ENCODE results near the gene HTATIP2.
"Not testable (repeated sequence)": the region's sequence is repeated elsewhere in the genome, so short reads cannot be mapped to it uniquely, and the experiment has no call there.

The HTATIP2 gene

DNA sequence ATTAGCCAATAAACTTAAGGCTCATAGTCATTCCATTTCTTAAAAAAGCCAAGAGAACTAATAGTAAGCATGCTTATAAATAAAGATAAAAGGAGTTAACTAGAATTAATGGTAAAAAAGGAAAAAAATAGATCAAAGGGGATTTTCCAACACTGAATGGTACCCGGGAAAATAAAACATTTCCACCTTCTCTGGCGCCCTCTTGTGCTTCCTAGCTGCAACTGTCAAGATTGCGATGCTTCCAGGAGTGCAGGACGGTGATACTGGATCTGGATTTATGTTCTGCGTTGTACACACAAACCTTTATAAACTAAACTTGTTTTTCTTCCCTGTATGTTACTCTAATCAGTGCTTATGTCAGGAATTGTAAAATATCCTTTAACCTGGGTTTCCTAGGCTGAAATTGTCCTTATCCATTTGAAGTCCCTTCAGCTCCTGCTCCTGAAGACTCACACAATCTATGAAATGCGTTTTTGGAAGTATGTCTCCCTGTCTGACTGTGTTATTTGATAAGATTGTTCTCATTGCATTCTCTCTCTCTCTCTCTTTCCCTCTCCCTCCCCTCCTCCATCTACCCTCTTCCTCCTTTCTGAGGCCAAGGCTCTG is 9.6 kb upstream of the HTATIP2 start:
- no peaks in the 10 kb centered on the region for H3K9me3 ChIP-seq (ENCODE audit: control insufficient read depth in 5 of 5, low read length in 5 of 5)
- peaks cover 0 to 2% (median 0%) of the 10 kb centered on the region in 5 donors for H3K27me3 ChIP-seq (ENCODE audit: control insufficient read depth in 5 of 5, insufficient read depth in 4 of 5, low read length in 5 of 5)
- no peaks in the 10 kb centered on the region for H3K36me3 ChIP-seq (ENCODE audit: control insufficient read depth in 5 of 5, insufficient read depth in 5 of 5, low read length in 5 of 5)
- no peak overlapping the region for H3K9ac ChIP-seq (ENCODE audit: low read length in 5 of 5)
- peaks cover 0 to 3% (median 0%) of the 10 kb centered on the region in 5 donors for H3K4me1 ChIP-seq (ENCODE audit: control insufficient read depth in 5 of 5, insufficient read depth in 5 of 5, low read length in 5 of 5)
- H3K4me3 ChIP-seq (ENCODE audit: low read depth in 1 of 5, low read length in 5 of 5), result no peak overlapping the region
- no peak overlapping the region for H3K27ac ChIP-seq (ENCODE audit: low read depth, low read length)

DNA sequence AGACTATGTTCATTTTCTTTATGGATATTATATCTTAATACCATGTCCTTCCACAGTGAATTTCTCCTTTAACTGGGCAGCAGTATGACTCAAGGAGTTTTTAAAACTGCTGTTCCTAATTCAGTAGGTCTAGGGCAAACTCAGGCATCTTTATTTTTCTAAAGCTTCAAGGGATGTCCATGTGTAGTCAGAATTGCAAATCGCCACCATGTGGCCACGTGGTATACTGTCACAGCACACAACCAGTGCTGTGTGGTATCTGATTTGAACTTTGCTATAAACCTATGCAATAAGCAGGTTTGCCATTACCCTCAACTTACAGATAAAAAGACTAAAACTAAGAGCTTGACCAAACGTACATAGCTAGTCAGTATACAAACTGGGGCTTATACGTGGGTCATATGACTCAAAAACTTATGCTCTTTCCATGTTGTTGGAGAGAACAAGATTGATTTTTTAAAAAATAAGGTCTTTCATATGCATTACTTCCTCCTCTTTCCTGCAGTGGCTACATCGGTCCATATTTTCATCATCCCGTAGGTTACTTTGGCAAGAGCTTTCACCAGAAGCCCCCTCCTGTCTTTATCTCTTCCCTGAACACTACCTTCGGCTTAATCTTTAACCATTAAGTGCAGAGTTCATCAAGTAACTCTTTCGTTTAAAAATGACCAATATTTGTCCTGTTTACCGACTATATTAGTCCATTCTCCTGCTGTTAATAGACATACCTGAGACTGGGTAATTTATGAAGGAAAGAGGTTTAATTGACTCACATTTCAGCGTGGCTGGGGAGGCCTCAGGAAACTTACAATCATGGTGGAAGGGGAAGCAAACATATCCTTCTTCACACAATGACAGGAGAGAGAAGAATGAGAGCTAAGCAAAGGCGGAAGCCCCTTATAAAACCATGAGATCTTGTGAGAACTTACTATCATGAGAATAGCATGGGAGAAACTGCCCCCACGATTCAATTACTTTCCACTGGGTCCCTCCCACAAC is 8.0 kb upstream of the HTATIP2 start:
- Histone ChIP-seq H3K4me3 (ENCODE audit: low read depth in 1 of 5, low read length in 5 of 5) (no peak overlapping the region), H3K36me3 (ENCODE audit: control insufficient read depth in 5 of 5, insufficient read depth in 5 of 5, low read length in 5 of 5) (no peaks in the 10 kb centered on the region), H3K27ac (ENCODE audit: low read depth, low read length) (no peak overlapping the region), H3K9me3 (ENCODE audit: control insufficient read depth in 5 of 5, low read length in 5 of 5) (no peaks in the 10 kb centered on the region), H3K27me3 (ENCODE audit: control insufficient read depth in 5 of 5, insufficient read depth in 4 of 5, low read length in 5 of 5) (peaks cover 0 to 2% (median 0%) of the 10 kb centered on the region in 5 donors), H3K4me1 (ENCODE audit: control insufficient read depth in 5 of 5, insufficient read depth in 5 of 5, low read length in 5 of 5) (peaks cover 0 to 3% (median 0%) of the 10 kb centered on the region in 5 donors), H3K9ac (ENCODE audit: low read length in 5 of 5) (no peak overlapping the region)

DNA sequence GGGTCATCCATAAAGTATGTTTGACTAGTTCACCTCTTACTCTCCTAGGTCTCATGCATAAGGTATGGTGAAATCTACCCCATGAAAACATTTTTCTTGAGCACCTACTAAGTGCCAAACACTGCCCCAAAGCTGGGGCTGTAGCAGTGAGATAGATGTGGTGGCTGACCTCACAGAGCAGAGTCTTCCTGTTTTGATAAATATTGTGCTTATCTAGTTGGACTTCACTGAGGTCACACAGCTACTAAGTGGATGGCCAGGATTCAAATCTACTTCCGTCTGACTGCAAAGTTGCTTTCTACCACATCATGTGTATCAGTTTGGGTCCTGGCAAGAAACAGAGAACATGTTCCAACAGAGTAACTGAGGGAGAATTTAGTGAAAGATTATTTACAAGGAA is 6.4 kb upstream of the HTATIP2 start:
- Histone ChIP-seq H3K4me3 (ENCODE audit: low read depth in 1 of 5, low read length in 5 of 5) (no peak overlapping the region), H3K27me3 (ENCODE audit: control insufficient read depth in 5 of 5, insufficient read depth in 4 of 5, low read length in 5 of 5) (peaks cover 0 to 2% (median 0%) of the 10 kb centered on the region in 5 donors), H3K4me1 (ENCODE audit: control insufficient read depth in 5 of 5, insufficient read depth in 5 of 5, low read length in 5 of 5) (peaks cover 0 to 3% (median 0%) of the 10 kb centered on the region in 5 donors), H3K27ac (ENCODE audit: low read depth, low read length) (no peak overlapping the region), H3K9me3 (ENCODE audit: control insufficient read depth in 5 of 5, low read length in 5 of 5) (no peaks in the 10 kb centered on the region), H3K36me3 (ENCODE audit: control insufficient read depth in 5 of 5, insufficient read depth in 5 of 5, low read length in 5 of 5) (no peaks in the 10 kb centered on the region), H3K9ac (ENCODE audit: low read length in 5 of 5) (no peak overlapping the region)

DNA sequence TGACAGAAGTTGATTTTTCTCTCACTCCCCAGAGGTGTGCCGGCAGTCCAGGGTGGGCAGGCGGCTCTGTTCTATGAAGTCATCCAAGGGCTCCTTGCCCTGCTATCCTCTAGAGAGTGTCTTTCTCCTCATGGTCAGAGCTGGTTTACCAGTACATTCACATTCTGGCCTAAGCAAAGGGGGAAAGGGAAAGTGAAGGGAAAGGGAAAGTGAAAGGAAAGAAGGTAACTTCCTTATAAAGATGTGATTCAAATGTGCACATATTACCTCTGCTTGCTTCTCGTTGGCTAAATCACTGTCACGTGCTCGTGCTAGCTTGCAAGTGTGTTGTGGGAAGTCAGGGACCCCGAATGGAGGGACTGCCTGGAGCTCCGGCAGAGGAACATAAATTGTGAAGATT is 2.9 kb upstream of the HTATIP2 start:
- H3K4me1 ChIP-seq (ENCODE audit: control insufficient read depth in 5 of 5, insufficient read depth in 5 of 5, low read length in 5 of 5), result peaks cover 4 to 28% (median 18%) of the 10 kb centered on the region in 5 donors
- no peaks in the 10 kb centered on the region for H3K9me3 ChIP-seq (ENCODE audit: control insufficient read depth in 5 of 5, low read length in 5 of 5)
- H3K27me3 ChIP-seq (ENCODE audit: control insufficient read depth in 5 of 5, insufficient read depth in 4 of 5, low read length in 5 of 5), result peaks cover 0 to 2% (median 0%) of the 10 kb centered on the region in 5 donors
- no peak overlapping the region for H3K27ac ChIP-seq (ENCODE audit: low read depth, low read length)
- peak overlapping the region in 2 of 5 donors; percentile 19 to 29 for H3K4me3 ChIP-seq (ENCODE audit: low read depth in 1 of 5, low read length in 5 of 5)
- no peaks in the 10 kb centered on the region for H3K36me3 ChIP-seq (ENCODE audit: control insufficient read depth in 5 of 5, insufficient read depth in 5 of 5, low read length in 5 of 5)
- H3K9ac ChIP-seq (ENCODE audit: low read length in 5 of 5), result no peak overlapping the region

DNA sequence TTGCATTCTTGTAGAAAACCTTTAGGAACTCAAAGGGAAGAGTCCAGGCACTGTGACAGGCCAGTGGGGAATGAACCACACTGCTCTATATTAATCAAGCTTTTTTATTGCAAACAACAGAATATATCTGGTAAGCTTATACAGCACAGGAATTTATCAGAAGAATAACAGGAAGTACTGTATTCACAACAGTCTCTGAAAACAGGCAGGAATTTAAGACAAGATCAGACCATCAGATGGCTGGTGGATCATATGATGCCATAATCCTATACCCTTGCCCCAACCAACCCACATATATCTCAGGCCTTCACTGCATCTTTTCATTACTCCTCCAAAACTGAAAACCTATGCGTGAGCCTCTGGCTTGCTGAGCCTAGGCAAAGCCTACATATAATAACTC is 1.0 kb upstream of the HTATIP2 start:
- Histone ChIP-seq H3K9ac (ENCODE audit: low read length in 5 of 5) (no peak overlapping the region), H3K9me3 (ENCODE audit: control insufficient read depth in 5 of 5, low read length in 5 of 5) (no peaks in the 10 kb centered on the region), H3K36me3 (ENCODE audit: control insufficient read depth in 5 of 5, insufficient read depth in 5 of 5, low read length in 5 of 5) (no peaks in the 10 kb centered on the region), H3K4me1 (ENCODE audit: control insufficient read depth in 5 of 5, insufficient read depth in 5 of 5, low read length in 5 of 5) (peaks cover 4 to 37% (median 26%) of the 10 kb centered on the region in 5 donors), H3K4me3 (ENCODE audit: low read depth in 1 of 5, low read length in 5 of 5) (no peak overlapping the region), H3K27me3 (ENCODE audit: control insufficient read depth in 5 of 5, insufficient read depth in 4 of 5, low read length in 5 of 5) (no peaks in the 10 kb centered on the region), H3K27ac (ENCODE audit: low read depth, low read length) (no peak overlapping the region)

DNA sequence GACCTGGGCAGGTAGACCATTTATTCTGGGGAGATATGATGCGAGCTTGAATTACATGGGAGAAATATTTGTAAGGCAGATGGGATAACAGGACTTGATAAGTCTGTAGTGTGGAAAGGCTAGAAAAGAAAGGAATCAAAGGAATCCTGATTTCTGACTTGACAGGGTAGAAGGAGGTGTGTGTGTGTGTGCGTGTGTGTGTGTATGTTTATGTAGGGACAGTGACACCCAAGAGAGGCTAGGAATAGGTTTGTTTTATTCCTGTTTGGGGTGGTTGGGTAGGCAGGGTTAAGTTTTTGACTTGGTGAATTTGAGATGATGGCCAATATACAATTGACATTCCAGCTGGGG is 390 bp upstream of the HTATIP2 start:
- peak overlapping the region; percentile 54 for H3K27ac ChIP-seq (ENCODE audit: low read depth, low read length)

DNA sequence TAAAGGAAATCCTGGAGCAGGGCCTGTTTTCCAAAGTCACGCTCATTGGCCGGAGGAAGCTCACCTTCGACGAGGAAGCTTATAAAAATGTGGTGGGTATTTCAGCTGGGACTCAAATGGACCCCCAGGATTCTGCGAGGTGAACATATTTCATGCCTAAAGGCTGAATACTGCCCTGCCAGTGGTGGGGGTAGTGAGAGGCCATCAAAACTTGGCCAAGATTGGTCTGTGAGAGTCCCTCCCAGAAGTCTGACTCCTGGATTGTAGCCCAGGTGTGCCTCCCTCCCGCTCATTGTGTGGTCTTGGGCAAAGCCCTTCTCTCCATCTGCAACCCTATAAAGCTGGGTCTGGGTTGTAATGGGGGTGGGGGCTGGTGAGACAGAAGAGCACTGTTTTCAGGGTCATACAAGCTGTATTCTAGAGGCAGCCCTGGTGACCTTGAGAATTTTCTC is 853 bp downstream of the HTATIP2 start:
- peaks cover 0 to 6% (median 3%) of the 10 kb centered on the region in 5 donors for H3K36me3 ChIP-seq (ENCODE audit: control insufficient read depth in 5 of 5, insufficient read depth in 5 of 5, low read length in 5 of 5)
- H3K27me3 ChIP-seq (ENCODE audit: control insufficient read depth in 5 of 5, insufficient read depth in 4 of 5, low read length in 5 of 5), result no peaks in the 10 kb centered on the region
- peak overlapping the region; percentile 74 to 88 (median 84) for H3K9ac ChIP-seq (ENCODE audit: low read length in 5 of 5)
- H3K4me1 ChIP-seq (ENCODE audit: control insufficient read depth in 5 of 5, insufficient read depth in 5 of 5, low read length in 5 of 5), result peaks cover 4 to 37% (median 26%) of the 10 kb centered on the region in 5 donors
- no peaks in the 10 kb centered on the region for H3K9me3 ChIP-seq (ENCODE audit: control insufficient read depth in 5 of 5, low read length in 5 of 5)
- peak overlapping the region; percentile 54 for H3K27ac ChIP-seq (ENCODE audit: low read depth, low read length)
- peak overlapping the region; percentile 82 to 91 (median 85) for H3K4me3 ChIP-seq (ENCODE audit: low read depth in 1 of 5, low read length in 5 of 5)

More for the DNA sequence above, 390 bp upstream of the HTATIP2 start:
- Histone ChIP-seq H3K9ac (ENCODE audit: low read length in 5 of 5) (peak overlapping the region in 3 of 5 donors; percentile 81 to 88 (median 84)), H3K4me3 (ENCODE audit: low read depth in 1 of 5, low read length in 5 of 5) (peak overlapping the region; percentile 59 to 91 (median 83)), H3K4me1 (ENCODE audit: control insufficient read depth in 5 of 5, insufficient read depth in 5 of 5, low read length in 5 of 5) (peaks cover 4 to 37% (median 26%) of the 10 kb centered on the region in 5 donors), H3K27me3 (ENCODE audit: control insufficient read depth in 5 of 5, insufficient read depth in 4 of 5, low read length in 5 of 5) (no peaks in the 10 kb centered on the region), H3K36me3 (ENCODE audit: control insufficient read depth in 5 of 5, insufficient read depth in 5 of 5, low read length in 5 of 5) (peaks cover 0 to under 1% (median 0%) of the 10 kb centered on the region in 5 donors), H3K9me3 (ENCODE audit: control insufficient read depth in 5 of 5, low read length in 5 of 5) (no peaks in the 10 kb centered on the region)

DNA sequence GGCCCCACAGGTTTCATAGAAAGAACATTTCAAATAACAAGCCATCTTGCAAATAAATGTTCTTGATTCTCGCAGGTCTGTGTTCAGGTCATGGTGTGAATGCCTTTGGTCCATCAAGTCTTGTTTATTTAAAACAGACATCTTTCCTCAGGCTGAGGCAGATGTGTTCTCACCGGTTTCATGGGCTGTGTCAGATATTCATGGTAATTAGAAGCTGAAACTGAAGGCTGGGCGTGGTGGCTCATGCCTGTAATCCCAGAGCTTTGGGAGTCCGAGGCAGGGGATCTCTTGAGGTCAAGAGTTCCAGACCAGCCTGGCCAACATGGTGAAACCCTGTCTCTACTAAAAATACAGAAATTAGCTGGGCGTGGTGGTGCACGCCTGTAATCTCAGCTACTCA is 2.0 kb downstream of the HTATIP2 start:
- not testable (repeated sequence) for H3K27ac ChIP-seq (ENCODE audit: low read depth, low read length); H3K9me3 ChIP-seq (ENCODE audit: control insufficient read depth in 5 of 5, low read length in 5 of 5); H3K27me3 ChIP-seq (ENCODE audit: control insufficient read depth in 5 of 5, insufficient read depth in 4 of 5, low read length in 5 of 5); H3K9ac ChIP-seq (ENCODE audit: low read length in 5 of 5); H3K4me3 ChIP-seq (ENCODE audit: low read depth in 1 of 5, low read length in 5 of 5)
- Histone ChIP-seq H3K4me1 (ENCODE audit: control insufficient read depth in 5 of 5, insufficient read depth in 5 of 5, low read length in 5 of 5) (peaks cover 4 to 37% (median 26%) of the 10 kb centered on the region in 5 donors), H3K36me3 (ENCODE audit: control insufficient read depth in 5 of 5, insufficient read depth in 5 of 5, low read length in 5 of 5) (peaks cover 0 to 15% (median 3%) of the 10 kb centered on the region in 5 donors)

DNA sequence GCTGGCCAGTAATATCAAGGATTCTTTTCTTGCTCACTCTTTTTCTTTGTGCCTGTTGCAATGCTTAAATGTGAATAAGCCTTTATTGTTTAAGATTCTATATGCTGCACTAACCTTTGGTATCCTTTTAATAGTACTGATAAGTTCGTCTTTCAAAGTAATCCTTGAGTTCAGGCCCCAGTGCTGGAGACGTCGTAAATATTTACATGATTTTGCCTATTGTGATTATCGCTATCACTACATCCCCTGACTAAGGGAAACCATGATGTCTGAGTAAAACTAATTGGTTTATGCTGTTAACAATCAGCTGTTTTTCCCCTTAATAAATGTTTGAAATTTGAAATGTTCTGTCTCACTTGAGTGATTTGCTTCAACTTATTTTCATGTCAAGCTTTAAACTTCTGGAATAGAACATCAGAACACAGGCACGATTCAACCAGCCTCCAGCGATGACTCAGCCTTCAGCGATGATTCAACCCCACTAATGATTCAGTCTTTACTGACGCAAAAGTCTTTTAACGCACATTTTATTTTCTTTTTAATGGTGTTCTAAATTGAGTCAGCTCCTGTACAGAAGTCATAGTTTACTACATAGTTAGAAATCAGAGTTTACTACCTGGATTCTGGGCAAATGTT is 3.9 kb downstream of the HTATIP2 start:
- no peak overlapping the region for H3K4me3 ChIP-seq (ENCODE audit: low read depth in 1 of 5, low read length in 5 of 5)
- no peaks in the 10 kb centered on the region for H3K9me3 ChIP-seq (ENCODE audit: control insufficient read depth in 5 of 5, low read length in 5 of 5)
- peaks cover 0 to 29% (median 5%) of the 10 kb centered on the region in 5 donors for H3K36me3 ChIP-seq (ENCODE audit: control insufficient read depth in 5 of 5, insufficient read depth in 5 of 5, low read length in 5 of 5)
- peaks cover 4 to 37% (median 26%) of the 10 kb centered on the region in 5 donors for H3K4me1 ChIP-seq (ENCODE audit: control insufficient read depth in 5 of 5, insufficient read depth in 5 of 5, low read length in 5 of 5)
- H3K9ac ChIP-seq (ENCODE audit: low read length in 5 of 5), result no peak overlapping the region
- H3K27ac ChIP-seq (ENCODE audit: low read depth, low read length), result peak overlapping the region; percentile 20
- no peaks in the 10 kb centered on the region for H3K27me3 ChIP-seq (ENCODE audit: control insufficient read depth in 5 of 5, insufficient read depth in 4 of 5, low read length in 5 of 5)

Measured in subcutaneous abdominal adipose tissue (tissue), 5 donors.